Gastroesophageal sphincter (tissue), 4 donors: ENCODE results near the gene KRT85. TPM values are rescaled to one million over a fixed set of nuclear protein-coding genes. Genes with fewer than 3 reads are reported as not detected.

Experiments used
- ATAC-seq: fragments of 150-250 bp; one replicate; pipeline ENCODE4 v1.9.1; 2016; ENCODE audit warnings: mild to moderate bottlenecking, moderate library complexity
- H3K27ac ChIP-seq, 4 donors: fragments of 200-600 bp; sonication (generic) in 3 of 4; 1 replicate in 3 of 4; 2 replicates in 1 of 4; pipeline ENCODE4 v1.5.1; 2016 to 2019
- H3K27me3 ChIP-seq: fragments of 200-600 bp; sonication (generic); one replicate; pipeline ENCODE4 v1.5.1; 2019
- H3K36me3 ChIP-seq, 2 donors: fragments of 200-600 bp; sonication (generic); one replicate each; pipeline ENCODE4 v1.5.1; 2019; ENCODE audit warnings: control low read depth in 1 of 2
- H3K4me1 ChIP-seq, 3 donors: fragments of 200-600 bp; sonication (generic); 1 replicate in 2 of 3; 2 replicates in 1 of 3; pipeline ENCODE4 v1.5.1; 2016 to 2019; ENCODE audit warnings: control low read depth in 2 of 3
- H3K4me3 ChIP-seq, 2 donors: fragments of 200-600 bp; sonication (generic); one replicate each; pipeline ENCODE4 v1.5.1; 2019; ENCODE audit warnings: mild to moderate bottlenecking in 1 of 2, moderate library complexity in 1 of 2
- H3K9me3 ChIP-seq, 3 donors: fragments of 200-600 bp; sonication (generic); one replicate each; pipeline ENCODE4 v1.5.1; 2017 to 2019; ENCODE audit warnings: control low read depth in 2 of 3
- EP300 ChIP-seq: sonication (generic); formaldehyde crosslinking; IDR thresholded peaks from one replicate; pipeline ENCODE4 v1.6.1; 2017; ENCODE audit warnings: antibody characterized with exemption, mild to moderate bottlenecking
- POLR2A ChIP-seq, 2 donors: fragments of 450-650 bp; IDR thresholded peaks; one replicate each; pipeline ENCODE4 v1.6.1; 2017; ENCODE audit warnings: antibody characterized with exemption in 2 of 2, mild to moderate bottlenecking in 2 of 2, moderate library complexity in 1 of 2
- POLR2AphosphoS5 ChIP-seq: sonication (generic); formaldehyde crosslinking; IDR thresholded peaks from one replicate; pipeline ENCODE4 v1.6.1; 2017; ENCODE audit warnings: antibody characterized with exemption
- WGBS, 2 donors: methylation state at CpG; one replicate each; pipeline ENCODE4 v1.1.5; 2018; ENCODE audit warnings: low coverage in 1 of 2; 5-methylcytosine and 5-hydroxymethylcytosine counted together
- total RNA-seq, 4 donors: library from RNA; depleted of rRNA; stranded (reverse); fragments of >200 nt; gene quantifications; one replicate each; pipeline ENCODE4 v1.1.0, GENCODE V29; 2016
- TF ChIP-seq, protein P1 (sequence below), 4 experiments: fragments of 200-600 bp in 2 of 4; fragments of 450-650 bp in 2 of 4; sonication (generic) in 1 of 4; IDR thresholded peaks; one replicate each; pipeline ENCODE4 v1.5.1; 2017 to 2019; ENCODE audit warnings: antibody characterized with exemption in 4 of 4, mild to moderate bottlenecking in 2 of 4, moderate library complexity in 2 of 4

Gene KRT85
- total RNA-seq, 4 donors from 2014 or later: not detected

DNA sequence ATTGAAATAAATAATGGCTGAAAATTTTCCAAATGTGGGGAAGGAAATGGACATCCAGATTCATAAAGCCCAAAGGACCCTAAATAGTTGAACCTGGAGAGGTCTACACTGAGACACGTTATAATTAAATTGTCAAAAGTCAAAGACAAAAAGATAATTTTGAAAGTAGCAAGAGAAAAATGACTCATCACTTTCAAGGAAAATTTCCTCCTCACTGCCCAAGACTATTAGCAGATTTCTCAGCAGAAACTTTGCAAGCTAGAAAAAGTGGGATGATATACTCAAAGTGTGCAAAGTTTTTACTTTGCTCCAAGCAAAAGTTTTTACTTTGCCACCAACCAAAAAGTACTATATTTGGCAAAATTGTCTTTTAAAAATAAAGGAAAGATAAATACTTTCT lies 30.2 kb downstream of the KRT85 start:
- peaks cover 21% of the 10 kb centered on the region for H3K27me3 ChIP-seq
- no peak overlapping the region for H3K27ac ChIP-seq
- peaks cover 0 to 18% (median 0%) of the 10 kb centered on the region in 3 donors for H3K9me3 ChIP-seq
- no peak for ATAC-seq
- H3K4me3 ChIP-seq: no peak overlapping the region
- WGBS, 2 donors: 46 to 64% methylated on average over 1 of the region's 1 CpG
- no peak for TF ChIP-seq POLR2AphosphoS5
- TF ChIP-seq, protein P1, sequence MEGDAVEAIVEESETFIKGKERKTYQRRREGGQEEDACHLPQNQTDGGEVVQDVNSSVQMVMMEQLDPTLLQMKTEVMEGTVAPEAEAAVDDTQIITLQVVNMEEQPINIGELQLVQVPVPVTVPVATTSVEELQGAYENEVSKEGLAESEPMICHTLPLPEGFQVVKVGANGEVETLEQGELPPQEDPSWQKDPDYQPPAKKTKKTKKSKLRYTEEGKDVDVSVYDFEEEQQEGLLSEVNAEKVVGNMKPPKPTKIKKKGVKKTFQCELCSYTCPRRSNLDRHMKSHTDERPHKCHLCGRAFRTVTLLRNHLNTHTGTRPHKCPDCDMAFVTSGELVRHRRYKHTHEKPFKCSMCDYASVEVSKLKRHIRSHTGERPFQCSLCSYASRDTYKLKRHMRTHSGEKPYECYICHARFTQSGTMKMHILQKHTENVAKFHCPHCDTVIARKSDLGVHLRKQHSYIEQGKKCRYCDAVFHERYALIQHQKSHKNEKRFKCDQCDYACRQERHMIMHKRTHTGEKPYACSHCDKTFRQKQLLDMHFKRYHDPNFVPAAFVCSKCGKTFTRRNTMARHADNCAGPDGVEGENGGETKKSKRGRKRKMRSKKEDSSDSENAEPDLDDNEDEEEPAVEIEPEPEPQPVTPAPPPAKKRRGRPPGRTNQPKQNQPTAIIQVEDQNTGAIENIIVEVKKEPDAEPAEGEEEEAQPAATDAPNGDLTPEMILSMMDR (IDR thresholded peaks at IDR 0.05): no peak
- no peak for TF ChIP-seq EP300
- no peak for TF ChIP-seq POLR2A (IDR thresholded peaks at IDR 0.05)
- H3K4me1 ChIP-seq: no peaks in the 10 kb centered on the region
- no peaks in the 10 kb centered on the region for H3K36me3 ChIP-seq

DNA sequence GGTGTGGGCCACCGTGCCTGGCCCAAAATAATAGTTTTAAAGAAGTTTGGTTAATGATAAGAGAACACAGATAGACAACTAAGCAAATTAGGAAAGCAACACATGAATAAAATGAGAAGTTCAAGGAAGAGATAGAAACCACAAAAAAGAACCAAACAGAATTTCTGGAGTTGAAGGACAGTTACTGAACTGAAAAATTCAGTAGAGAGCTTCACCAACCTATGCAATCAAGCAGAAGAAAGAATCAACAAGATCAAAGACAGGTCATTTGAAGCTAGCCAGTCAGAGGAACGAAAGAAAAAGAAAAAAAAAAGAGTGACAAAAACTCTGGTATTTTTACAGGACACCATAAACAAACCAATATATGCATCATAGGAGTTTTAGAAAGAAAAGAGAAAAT lies 30.6 kb downstream of the KRT85 start:
- no peaks in the 10 kb centered on the region for H3K36me3 ChIP-seq
- TF ChIP-seq EP300: no peak
- no peak for TF ChIP-seq POLR2A (IDR thresholded peaks at IDR 0.05)
- TF ChIP-seq POLR2AphosphoS5: no peak
- no peak overlapping the region for H3K4me3 ChIP-seq
- WGBS, 2 donors: 75% methylated on average over 1 of the region's 2 CpGs; no CpG with 5 or more reads in 1 of the 2 donors
- H3K27ac ChIP-seq: no peak overlapping the region
- H3K9me3 ChIP-seq: peaks cover 0 to 18% (median 0%) of the 10 kb centered on the region in 3 donors
- H3K4me1 ChIP-seq: no peaks in the 10 kb centered on the region
- H3K27me3 ChIP-seq: peaks cover 21% of the 10 kb centered on the region
- no peak for ATAC-seq

DNA sequence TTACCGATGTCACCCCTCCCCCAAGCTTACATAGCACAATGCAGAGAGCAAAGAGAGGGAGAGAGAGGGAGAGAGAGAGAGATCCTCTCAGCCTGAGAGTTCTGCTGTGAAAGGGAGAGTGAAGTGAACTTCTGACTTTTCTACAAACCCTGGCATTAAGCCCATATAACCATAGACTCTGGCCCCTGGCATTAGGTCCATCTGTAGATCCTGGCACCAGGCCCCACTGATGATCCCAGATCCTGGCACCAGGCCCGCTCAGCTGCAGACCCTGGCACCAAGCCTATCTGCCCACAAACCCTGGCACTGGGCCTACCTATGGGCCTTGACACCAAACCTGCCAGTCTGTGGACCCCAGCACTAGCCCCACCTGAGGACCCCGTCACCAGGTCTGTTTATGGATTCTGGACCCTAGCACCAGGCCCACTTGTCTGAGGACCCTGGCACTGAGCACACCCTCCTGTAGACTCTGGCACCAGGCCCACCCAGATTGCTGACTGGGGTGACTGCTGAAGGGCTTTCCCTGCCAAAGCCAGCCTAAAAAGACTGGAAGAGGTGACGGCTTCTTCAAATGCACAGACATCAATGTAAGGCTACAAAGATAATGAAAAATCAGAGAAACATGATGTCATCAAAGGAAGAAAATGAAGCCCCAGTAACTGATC lies 31.6 kb downstream of the KRT85 start:
- Histone ChIP-seq H3K27me3 (peaks cover 12% of the 10 kb centered on the region), H3K27ac (no peak overlapping the region), H3K4me3 (no peak overlapping the region), H3K9me3 (peaks cover 0 to 18% (median 0%) of the 10 kb centered on the region in 3 donors), H3K36me3 (no peaks in the 10 kb centered on the region), H3K4me1 (no peaks in the 10 kb centered on the region)
- WGBS, 2 donors: 57 to 73% methylated on average over 2 of the region's 4 CpGs
- TF ChIP-seq EP300 (no peak), POLR2A (IDR thresholded peaks at IDR 0.05) (no peak), POLR2AphosphoS5 (no peak)
- TF ChIP-seq, protein P1 (IDR thresholded peaks at IDR 0.05): no peak
- ATAC-seq: no peak

DNA sequence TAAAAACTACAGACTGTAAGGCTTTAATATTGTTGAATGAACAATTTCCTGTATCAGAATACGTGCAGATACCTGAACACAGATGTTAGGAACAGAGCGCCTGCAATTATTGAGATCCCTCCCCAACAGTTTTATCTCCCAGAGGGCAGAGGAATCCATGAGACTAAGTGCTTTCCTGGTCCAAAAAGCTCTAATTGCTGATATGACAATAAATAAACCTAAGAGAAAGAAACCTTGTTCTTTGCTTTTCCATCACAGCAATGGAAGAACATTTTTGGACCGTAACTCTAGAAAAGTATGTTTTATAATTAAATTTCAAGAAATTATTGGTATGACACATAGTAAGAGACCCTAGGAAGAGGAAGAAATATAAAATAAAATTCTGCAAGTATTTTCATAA lies 33.1 kb downstream of the KRT85 start:
- H3K4me1 ChIP-seq: no peaks in the 10 kb centered on the region
- H3K27ac ChIP-seq: no peak overlapping the region
- no peak overlapping the region for H3K4me3 ChIP-seq
- whole genome bisulfite sequencing, 2 donors: 55 to 97% methylated on average over 3 of the region's 3 CpGs
- TF ChIP-seq POLR2AphosphoS5 (no peak), EP300 (no peak), POLR2A (IDR thresholded peaks at IDR 0.05) (no peak)
- TF ChIP-seq, protein P1 (IDR thresholded peaks at IDR 0.05): no peak
- no peaks in the 10 kb centered on the region for H3K36me3 ChIP-seq
- H3K9me3 ChIP-seq: peaks cover 0 to 18% (median 0%) of the 10 kb centered on the region in 3 donors
- peaks cover 12% of the 10 kb centered on the region for H3K27me3 ChIP-seq
- no peak for ATAC-seq

DNA sequence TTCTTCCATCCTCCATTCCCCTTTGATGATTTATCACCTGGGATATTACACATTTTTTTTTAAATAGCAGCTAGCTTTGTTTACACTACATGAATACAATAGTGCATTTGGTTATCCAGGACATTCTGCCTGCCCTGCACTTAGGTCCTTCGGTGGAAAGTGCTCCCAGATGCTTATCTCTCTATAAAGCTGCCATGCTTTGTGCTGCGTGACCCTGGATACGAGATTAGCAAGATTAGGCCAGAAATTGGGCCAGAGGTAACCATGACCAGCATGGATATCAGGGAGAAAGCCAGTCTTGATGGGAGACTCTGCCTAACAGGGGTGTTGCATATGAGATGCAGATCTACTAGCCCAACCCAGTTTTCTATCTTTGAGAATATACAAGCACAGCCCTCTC lies 34.0 kb downstream of the KRT85 start:
- H3K27ac ChIP-seq: no peak overlapping the region
- no peak for TF ChIP-seq EP300
- no peak for TF ChIP-seq POLR2AphosphoS5
- no peak for TF ChIP-seq POLR2A (IDR thresholded peaks at IDR 0.05)
- TF ChIP-seq, protein P1 (IDR thresholded peaks at IDR 0.05): no peak
- peaks cover 0 to 18% (median 0%) of the 10 kb centered on the region in 3 donors for H3K9me3 ChIP-seq
- no peak overlapping the region for H3K4me3 ChIP-seq
- peaks cover 12% of the 10 kb centered on the region for H3K27me3 ChIP-seq
- ATAC-seq: no peak
- H3K36me3 ChIP-seq: no peaks in the 10 kb centered on the region
- WGBS, 2 donors: 50% methylated on average over 2 of the region's 3 CpGs; no CpG with 5 or more reads in 1 of the 2 donors
- no peaks in the 10 kb centered on the region for H3K4me1 ChIP-seq
